Umbilical cord (tissue), 2 donors: ENCODE measurements around the gene C6orf89. TPM values are rescaled to one million over a fixed set of nuclear protein-coding genes. Genes with fewer than 3 reads are reported as not detected.

Experiments
- DNase-seq: peaks from one replicate; pipeline ENCODE4 v3.0.0-alpha.2; 2015; ENCODE audit warnings: low spot score
- total RNA-seq: library from RNA; depleted of rRNA; stranded (reverse); fragments of >200 nt; gene quantifications from one replicate; pipeline ENCODE4 v1.2.3, GENCODE V29; 2014; ENCODE audit warnings: low replicate concordance; ENCODE audit not compliant: insufficient read depth

Gene C6orf89
- total RNA-seq, 1 donor from 2014 or later, result 40.2 TPM

GRCh38 chr6:36968266-36968977 is 82.7 kb downstream of the C6orf89 start:
- DNase-seq, result no peak

DNA sequence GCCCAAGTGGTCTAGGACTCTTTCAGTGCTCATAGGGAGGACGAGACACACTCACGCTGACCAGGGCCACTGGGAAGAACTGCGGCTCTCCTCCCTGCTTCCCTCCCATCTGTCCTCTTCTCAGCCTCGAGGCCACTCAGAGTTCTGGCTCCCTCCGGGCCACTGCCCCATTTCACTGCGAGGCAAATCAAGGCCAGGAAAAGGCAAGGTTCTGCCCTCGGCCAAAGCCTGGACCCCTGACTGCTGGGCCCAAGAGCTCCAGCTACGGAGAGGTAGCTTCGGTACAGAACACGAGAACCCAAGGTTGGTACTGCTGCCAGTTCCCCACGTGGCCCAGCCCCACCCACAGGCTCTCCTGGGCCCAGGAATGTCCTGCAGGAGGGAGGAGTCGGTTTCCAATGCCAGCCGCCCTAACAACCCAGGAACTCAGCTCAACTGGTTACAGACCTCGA is 83.5 kb downstream of the C6orf89 start:
- DNase-seq, result no peak

GRCh38 chr6:36969988-36970891 is 84.5 kb downstream of the C6orf89 start:
- no peak for DNase-seq

- no peak for DNase-seq
Measured at GRCh38 chr6:36970892-36971842, 85.4 kb downstream of the C6orf89 start.

GRCh38 chr6:36971921-36972673 is 86.3 kb downstream of the C6orf89 start:
- DNase-seq, result no peak

- DNase-seq, result no peak
Measured at GRCh38 chr6:36973190-36973589, 87.4 kb downstream of the C6orf89 start.

- no peak for DNase-seq
Measured at GRCh38 chr6:36973647-36974046, 87.9 kb downstream of the C6orf89 start.

DNA sequence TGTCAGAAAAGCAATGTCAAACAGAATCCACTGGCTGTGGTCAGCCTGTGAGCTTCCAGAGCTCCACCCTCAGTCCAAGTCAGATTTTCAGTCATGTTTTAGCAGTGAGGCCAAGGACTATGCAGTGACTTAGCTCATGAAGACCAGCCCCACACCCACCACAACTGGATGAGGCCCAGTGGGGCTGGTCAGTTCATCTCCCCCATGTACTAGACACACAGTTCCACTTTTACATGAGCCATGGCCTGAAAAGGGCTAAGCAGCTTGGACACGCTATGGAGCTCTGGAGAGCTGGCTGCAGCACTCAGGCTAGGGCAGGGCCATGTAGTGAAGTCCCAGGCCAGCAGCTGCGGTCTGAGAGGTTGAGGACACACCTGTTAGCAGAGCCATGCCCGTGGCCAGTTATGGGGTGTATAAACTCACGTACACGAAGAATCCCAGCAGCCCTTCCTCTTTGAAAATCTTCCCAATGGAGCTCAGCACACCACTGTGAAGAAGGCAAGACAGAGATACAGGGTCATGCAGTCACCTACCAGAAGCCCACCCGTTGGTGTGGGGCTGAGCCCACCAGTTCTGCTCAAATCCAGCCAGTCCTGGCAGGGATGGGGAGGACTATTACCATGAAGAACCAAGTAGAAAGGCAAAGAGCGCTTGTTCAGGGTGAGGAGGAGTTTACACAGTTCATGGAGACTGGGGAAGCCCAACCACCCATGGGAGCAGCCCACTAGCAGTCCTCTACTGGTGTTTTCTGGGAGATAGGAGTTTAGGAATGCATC is 89.7 kb downstream of the C6orf89 start:
- no peak for DNase-seq

DNA sequence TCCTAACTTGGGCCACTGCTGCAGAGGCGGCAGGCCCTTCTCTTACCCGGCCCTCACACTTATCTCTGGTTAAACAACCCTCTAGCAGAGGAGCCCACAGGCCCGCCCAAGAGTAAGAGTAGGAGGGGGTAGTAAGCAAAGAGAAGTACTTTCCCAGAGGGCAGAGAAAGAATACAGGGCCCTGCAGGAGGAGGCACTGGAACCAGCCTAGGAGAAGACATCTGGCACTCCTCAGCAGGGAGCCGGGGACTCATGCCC is 90.2 kb downstream of the C6orf89 start:
- no peak for DNase-seq

- no peak for DNase-seq
Measured at GRCh38 chr6:36976509-36976908, 90.8 kb downstream of the C6orf89 start.

DNA sequence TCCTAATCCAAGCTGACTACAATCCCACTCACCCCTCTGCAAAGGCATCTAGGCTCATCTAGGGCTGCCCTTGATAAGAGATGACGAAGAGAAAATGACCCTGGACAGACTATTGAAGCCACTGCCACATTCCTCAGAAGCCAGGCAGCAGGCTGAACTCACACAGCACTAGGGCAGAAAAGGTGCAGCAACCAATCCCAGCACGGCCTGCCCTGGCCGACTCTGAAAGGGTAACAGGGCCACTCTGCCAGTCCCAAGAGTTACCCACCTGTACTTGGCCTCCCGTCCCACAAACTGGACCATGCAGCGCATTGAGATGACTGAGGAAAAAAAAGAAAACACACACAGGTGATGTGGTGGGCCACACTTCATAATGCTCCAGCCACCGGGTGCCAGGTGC is 91.2 kb downstream of the C6orf89 start:
- DNase-seq, result no peak

DNA sequence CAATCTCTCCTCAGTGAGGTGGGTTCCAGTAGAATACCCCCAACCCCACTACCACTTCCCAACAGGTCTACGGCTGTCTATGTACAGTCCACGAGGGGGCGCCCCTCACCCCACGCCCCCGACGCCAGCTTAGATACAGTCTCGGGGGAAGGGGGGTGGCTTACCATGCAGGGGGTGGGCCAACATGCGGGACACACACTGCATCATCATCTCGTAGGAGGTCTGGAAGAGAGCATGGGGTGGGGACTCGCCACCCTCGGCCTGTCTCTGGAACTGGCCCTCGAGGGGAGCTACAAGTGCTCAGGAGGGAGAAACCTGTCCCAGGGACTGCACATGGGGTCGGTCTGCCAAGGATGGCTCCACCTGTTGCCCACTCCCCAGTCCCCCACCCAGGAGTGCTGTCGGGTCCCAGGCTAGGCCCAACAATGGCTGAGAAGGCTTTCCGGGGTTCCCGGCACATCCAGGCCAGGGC is 91.8 kb downstream of the C6orf89 start:
- no peak for DNase-seq

Other genes with a start within 250 kb of the C6orf89 start
- gene CDKN1A, start 207.2 kb upstream of the C6orf89 start, total RNA-seq, result 34.2 TPM
- gene RAB44, start 188.1 kb upstream of the C6orf89 start, total RNA-seq, result not detected
- 16.9 TPM for gene CPNE5, start 46.5 kb upstream of the C6orf89 start, total RNA-seq
- 28.6 TPM for gene PPIL1, start 11.1 kb upstream of the C6orf89 start, total RNA-seq
- gene PI16, start 68.8 kb downstream of the C6orf89 start, total RNA-seq, result 16.1 TPM
- gene MTCH1, start 100.2 kb downstream of the C6orf89 start, total RNA-seq, result 267 TPM
- gene FGD2, start 119.7 kb downstream of the C6orf89 start, total RNA-seq, result 6.5 TPM